SKM-1 (cell line): ENCODE data around the gene LPCAT3.
"Not testable (repeated sequence)": the region's sequence is repeated elsewhere in the genome, so short reads cannot be mapped to it uniquely, and the experiment has no call there.

Source experiments
- DNase-seq: peaks from one replicate; lab custom pipeline; 2025; ENCODE audit not compliant: unreplicated experiment; lab: John Stamatoyannopoulos, UW

LPCAT3 gene, protein sequence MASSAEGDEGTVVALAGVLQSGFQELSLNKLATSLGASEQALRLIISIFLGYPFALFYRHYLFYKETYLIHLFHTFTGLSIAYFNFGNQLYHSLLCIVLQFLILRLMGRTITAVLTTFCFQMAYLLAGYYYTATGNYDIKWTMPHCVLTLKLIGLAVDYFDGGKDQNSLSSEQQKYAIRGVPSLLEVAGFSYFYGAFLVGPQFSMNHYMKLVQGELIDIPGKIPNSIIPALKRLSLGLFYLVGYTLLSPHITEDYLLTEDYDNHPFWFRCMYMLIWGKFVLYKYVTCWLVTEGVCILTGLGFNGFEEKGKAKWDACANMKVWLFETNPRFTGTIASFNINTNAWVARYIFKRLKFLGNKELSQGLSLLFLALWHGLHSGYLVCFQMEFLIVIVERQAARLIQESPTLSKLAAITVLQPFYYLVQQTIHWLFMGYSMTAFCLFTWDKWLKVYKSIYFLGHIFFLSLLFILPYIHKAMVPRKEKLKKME

GRCh38 chr12:7018350-7019042 is at the start of gene LPCAT3:
Gene LPCAT3 (minus strand): TSS chr12:7018476. CDS start chr12:7018424, 52 bp downstream.
- DNase-seq: peak; percentile 75

GRCh38 chr12:7067096-7067495 is 48.8 kb upstream of the LPCAT3 start:
- DNase-seq: no peak

GRCh38 chr12:7066596-7066995 is 48.3 kb upstream of the LPCAT3 start:
- DNase-seq: no peak

GRCh38 chr12:7065073-7065623 is 46.9 kb upstream of the LPCAT3 start:
- no peak for DNase-seq

GRCh38 chr12:7064516-7064915 is 46.2 kb upstream of the LPCAT3 start:
- DNase-seq: no peak

GRCh38 chr12:7061596-7061995 is 43.3 kb upstream of the LPCAT3 start:
- no peak for DNase-seq

GRCh38 chr12:7061138-7061537 is 42.9 kb upstream of the LPCAT3 start:
- no peak for DNase-seq

GRCh38 chr12:7060353-7060954 is 42.2 kb upstream of the LPCAT3 start, which contains the start of gene C1S:
Gene C1S (plus strand): TSS chr12:7060718. CDS start chr12:7061913, 1,195 bp downstream.
- DNase-seq: no peak

DNA sequence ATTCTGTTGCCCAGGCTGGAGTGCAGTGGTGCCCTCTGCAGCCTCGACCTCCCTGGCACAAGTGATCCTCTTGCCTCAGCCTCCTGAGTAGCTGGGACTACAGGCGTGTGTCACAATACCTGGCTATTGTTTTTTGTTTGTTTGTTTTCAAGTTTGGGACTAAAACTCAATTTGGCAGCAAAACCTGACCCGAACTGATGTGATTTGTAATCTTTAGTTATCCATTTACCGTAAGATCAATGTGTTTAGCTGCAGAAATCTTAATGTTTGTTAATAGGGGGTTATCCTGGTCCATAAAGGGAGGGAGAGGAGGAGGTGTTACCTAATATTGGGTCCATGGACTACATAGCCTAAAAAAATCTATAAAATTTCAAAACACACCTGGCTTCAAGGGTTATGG is 41.5 kb upstream of the LPCAT3 start:
- DNase-seq: no peak

DNA sequence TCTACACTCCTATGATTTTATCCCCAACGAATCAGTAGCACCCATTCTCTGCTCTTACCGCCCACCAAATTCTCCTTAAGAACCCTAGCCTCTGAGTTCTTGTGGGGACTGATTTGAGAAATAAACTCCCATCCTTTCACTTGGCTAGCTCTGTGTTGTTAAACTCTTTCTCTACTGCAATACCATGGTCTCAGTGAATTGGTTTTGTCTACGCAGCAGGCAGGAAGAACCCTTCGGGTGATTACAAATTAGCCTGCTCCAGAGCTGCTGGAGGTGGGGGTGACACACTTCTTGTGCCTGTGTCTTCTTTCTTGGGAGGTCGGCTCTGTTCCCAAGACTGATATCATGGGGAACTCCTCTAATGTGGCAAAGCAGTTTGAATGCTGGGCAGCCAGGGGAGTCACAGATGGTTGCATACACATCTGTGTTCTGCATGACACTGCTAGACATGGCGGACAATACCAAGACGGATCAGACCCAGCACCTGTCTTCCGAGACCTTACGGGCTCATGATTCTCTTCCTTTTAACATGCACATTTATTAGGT is 40.6 kb upstream of the LPCAT3 start:
- no peak for DNase-seq

DNA sequence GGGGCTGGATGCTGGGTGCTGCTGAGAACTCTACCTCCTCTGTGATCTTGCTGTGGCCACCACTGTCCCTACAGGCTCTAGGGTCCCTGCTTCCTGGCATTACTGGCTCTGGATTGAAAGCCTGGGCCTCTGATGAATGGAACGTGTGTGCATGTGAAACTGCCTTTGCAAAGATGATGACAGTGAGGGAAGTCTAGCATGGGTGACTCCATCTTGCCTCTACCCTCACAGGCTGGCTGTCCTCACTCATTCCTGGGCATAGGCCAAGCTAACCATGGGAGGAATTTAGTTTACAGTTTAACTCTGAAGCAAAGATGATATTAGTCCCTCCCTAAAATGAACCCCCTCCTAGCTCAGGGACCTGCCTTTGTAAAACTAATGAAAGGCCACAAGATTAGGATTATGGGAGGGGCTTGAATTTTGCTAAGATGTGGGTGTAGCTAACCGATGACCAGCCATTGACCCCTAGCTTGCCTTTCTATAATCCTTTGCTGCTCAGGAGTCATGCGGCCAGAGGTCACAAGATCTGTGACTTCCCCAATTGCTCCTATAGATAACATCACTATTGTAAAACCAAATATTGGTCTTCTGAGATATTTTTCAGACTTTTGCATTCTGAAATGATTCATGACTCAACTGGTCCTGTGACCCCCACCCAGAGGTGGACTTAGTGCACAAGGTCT is 40.0 kb upstream of the LPCAT3 start:
- DNase-seq: no peak

GRCh38 chr12:7055736-7056135 is 37.5 kb upstream of the LPCAT3 start:
- DNase-seq: not testable (repeated sequence)

- no peak for DNase-seq
Observed at GRCh38 chr12:7054925-7055324, 36.6 kb upstream of the LPCAT3 start.

DNA sequence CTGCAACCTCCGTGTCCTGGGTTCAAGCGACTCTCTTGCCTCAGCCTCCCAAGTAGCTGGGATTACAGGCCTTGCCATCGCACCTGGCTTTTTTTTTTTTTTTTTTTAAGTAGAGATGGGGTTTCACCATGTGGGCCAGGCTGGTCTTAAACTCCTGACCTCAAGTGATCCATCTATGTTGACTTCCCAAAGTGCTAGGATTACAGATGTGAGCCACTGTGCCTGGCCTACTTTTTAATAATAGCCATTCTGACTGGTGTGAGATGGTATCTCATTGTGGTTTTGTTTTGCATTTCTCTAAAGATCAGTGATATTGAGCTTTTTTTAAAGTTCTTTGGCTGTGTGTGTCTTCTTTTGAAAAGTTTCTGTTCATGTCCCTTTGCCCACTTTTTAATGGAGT is 31.7 kb upstream of the LPCAT3 start:
- not testable (repeated sequence) for DNase-seq

DNA sequence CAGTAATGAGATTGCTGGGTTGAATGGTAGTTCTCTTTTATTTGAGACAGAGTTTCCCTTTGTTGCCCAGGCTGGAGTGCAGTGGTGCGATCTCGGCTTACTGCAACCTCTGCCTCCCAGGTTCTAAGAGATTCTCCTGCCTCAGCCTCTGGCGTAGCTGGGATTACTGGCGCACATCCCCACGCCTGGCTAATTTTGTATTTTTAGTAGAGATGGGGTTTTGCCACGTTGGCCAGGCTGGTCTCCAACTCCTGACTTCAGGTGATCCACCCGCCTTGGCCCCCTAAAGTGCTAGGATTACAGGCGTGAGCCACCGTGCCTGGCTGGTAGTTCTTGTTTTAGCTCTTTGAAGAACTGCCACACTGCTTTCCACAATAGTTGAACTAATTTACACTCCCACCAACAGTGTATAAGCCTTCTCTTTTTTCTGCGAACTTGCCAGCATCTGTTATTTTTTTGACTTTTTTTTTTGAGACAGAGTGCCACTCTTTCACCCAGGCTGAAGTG is 31.2 kb upstream of the LPCAT3 start:
- DNase-seq: not testable (repeated sequence)

DNA sequence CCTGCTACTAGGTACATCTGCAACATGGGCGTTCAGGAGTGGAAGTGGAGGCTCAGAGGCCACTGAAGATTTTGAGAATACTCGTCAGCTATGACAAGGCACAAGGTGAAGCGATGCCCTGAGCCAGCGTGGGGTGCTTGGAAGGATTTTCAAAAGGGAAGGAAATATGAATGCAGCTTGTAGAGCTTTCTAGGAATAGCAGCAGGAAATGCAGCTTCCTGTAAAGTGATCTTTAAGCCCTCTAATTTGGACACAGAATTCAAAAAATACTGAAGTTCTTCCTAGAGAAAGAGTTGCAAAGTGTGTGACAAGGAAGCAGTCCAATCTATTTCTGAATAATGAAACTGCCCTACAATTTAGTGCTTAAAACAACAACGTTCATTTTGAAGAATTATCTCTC is 29.0 kb upstream of the LPCAT3 start:
- DNase-seq: no peak

DNA sequence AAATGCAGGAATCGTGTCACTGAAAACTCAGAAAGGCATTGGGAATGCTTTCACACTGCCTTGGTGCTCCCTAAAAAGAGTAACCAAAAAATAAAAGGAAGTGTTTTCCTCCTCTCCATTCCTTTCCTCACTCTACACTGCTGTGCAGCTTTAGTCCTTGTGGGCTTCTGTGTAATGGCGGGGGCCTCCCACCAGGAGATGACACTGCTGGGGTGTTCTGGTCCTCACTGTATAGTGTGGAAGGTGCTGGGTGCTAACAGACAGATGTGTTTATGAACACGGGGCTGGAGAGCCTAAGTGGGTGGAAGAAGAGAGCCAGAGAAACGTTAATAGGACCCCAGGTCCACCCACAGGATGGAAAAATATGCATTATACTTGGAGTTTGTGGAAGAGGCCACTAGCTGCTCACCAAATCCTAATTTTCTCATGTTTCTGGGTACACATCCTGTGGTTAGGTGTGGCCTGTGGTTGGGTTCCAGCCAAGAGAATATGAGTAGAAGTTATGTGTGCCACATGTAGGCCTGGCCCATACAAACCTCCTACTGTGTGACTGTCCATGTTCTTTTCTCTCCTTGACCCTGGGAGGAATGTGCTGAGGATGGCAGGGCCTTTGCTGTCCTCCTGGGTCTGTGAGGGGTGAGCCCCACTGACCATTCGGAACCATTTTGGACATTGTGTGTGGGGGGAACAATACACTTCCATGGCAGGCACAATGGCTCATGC is 28.3 kb upstream of the LPCAT3 start:
- DNase-seq: no peak

DNA sequence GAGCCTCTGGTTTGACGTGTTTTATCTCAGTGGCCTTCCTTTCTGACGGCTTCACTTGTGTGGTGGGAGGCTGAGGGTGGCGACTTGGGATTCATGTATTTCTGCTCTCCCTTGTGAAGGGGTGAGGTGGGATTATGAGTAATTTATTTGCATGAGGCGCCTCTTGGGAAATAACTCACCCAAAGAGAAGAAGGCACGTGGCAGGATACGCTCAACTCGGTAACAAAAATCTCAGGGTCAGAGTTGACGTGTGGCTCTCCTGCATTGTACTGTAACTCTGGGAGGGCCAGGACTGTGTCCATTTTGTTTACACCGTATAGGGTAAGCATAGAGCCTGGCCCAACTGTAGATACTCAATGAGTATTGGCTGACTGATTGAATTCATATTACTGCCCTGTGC is 27.6 kb upstream of the LPCAT3 start:
- no peak for DNase-seq

DNA sequence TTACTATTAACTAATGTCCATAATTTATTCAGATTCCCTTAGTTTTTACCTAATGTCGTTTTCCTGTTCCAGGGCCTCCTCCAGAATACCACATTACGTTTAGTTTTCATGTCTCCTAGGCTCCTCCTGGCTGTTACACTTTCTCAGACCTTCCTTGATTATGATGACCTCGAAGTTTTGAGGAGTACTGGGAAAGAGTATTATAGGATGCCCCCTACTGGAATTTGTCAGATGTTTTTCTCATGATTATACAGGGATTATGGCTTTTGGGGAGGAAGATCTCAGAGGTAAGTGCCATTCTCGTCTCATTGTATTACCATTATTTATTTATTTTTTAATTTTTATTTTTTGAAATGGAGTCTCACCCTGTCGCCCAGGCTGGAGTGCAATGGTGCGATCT is 24.6 kb upstream of the LPCAT3 start:
- peak; percentile 9 for DNase-seq

DNA sequence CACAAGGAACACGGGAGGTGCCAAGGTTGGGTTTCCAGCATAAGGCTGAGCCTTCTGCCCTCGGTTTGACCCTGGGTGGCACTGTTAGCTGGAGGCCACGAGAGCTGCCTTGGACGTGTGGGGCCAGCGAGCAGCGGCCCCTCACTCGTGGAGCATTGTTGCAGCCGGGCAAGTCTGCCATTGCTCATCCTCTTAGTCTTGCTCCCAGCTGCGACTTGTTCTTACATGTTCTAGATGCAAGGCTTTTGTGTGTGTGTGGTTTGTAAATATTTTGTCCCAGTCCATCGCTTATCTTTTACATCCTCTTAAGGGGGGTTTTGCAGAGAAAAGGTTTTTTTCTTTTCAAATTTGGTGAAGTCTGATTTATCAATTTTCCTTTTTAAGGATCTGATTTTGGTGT is 21.1 kb upstream of the LPCAT3 start:
- DNase-seq: no peak
